Naive thymus-derived CD8-positive, alpha-beta T cell (primary cell): ENCODE results near the gene HNRNPL. TPM values are rescaled to one million over a fixed set of nuclear protein-coding genes. Genes with fewer than 3 reads are reported as not detected.
"Not testable (repeated sequence)": the region's sequence is repeated elsewhere in the genome, so short reads cannot be mapped to it uniquely, and the experiment has no call there.

Experiments
- ATAC-seq, 2 donors: fragments of 150-1000 bp; cut with Tn5 transposase in 1 of 2; sonication (Bioruptor Pico), chemical (Tn5 transposase) in 1 of 2; 1 replicate in 1 of 2; 2 replicates in 1 of 2; pipeline ENCODE4 v1.10.0; 2021; ENCODE audit warnings: mild to moderate bottlenecking in 2 of 2, moderate library complexity in 2 of 2
- POLR2A ChIA-PET: fragments of 350-600 bp; sonication (Branson Sonifier 250); formaldehyde crosslinking; loops from one replicate; lab custom pipeline; 2021; ENCODE audit warnings: antibody characterized with exemption; lab: Charles Lee
- DNase-seq, 10 donors: peaks; one replicate each; pipeline versions ENCODE4 v3.0.0 to v3.0.0-alpha.2; 2020 to 2022
- H3K27ac Mint-ChIP-seq, 10 donors: one replicate each; pipeline ENCODE4 v1.8.0; 2020 to 2022; ENCODE audit warnings: mild to moderate bottlenecking in 10 of 10, mixed read lengths in 10 of 10, moderate library complexity in 4 of 10, inconsistent platforms in 1 of 10
- H3K27me3 Mint-ChIP-seq, 5 donors: one replicate each; pipeline ENCODE4 v1.8.0; 2021 to 2022; ENCODE audit warnings: mixed read lengths in 5 of 5
- H3K36me3 Mint-ChIP-seq, 3 donors: one replicate each; pipeline ENCODE4 v1.8.0; 2020 to 2022; ENCODE audit warnings: mixed read lengths in 3 of 3, mild to moderate bottlenecking in 2 of 3, inconsistent platforms in 1 of 3
- H3K4me1 Mint-ChIP-seq, 4 donors: one replicate each; pipeline ENCODE4 v1.8.0; 2021 to 2022; ENCODE audit warnings: mixed read lengths in 4 of 4
- H3K4me3 Mint-ChIP-seq, 10 donors: one replicate each; pipeline ENCODE4 v1.8.0; 2020 to 2022; ENCODE audit warnings: mild to moderate bottlenecking in 10 of 10, mixed read lengths in 10 of 10, moderate library complexity in 6 of 10, inconsistent platforms in 1 of 10
- H3K9me3 Mint-ChIP-seq, 9 donors: one replicate each; pipeline ENCODE4 v1.8.0; 2020 to 2022; ENCODE audit warnings: mixed read lengths in 9 of 9, mild to moderate bottlenecking in 3 of 9, inconsistent platforms in 1 of 9, moderate library complexity in 1 of 9
- polyA plus RNA-seq, 3 donors: library from polyadenylated mRNA; unstranded; fragments of 300-500 nt; fragmentation: Illumina TruSeq; gene quantifications; one replicate each; pipeline ENCODE4 v1.2.3, GENCODE V29; 2021
- total RNA-seq, 8 experiments: library from RNA in 2 of 8; stranded (reverse) in 2 of 8; gene quantifications; one replicate each; pipeline ENCODE4 v1.2.3 and lab custom pipeline; 2021 to 2026

Gene HNRNPL
- total and polyA plus RNA-seq, 5 experiments from 2014 or later, result 70.6 to 406 (median 77.6) TPM

DNA sequence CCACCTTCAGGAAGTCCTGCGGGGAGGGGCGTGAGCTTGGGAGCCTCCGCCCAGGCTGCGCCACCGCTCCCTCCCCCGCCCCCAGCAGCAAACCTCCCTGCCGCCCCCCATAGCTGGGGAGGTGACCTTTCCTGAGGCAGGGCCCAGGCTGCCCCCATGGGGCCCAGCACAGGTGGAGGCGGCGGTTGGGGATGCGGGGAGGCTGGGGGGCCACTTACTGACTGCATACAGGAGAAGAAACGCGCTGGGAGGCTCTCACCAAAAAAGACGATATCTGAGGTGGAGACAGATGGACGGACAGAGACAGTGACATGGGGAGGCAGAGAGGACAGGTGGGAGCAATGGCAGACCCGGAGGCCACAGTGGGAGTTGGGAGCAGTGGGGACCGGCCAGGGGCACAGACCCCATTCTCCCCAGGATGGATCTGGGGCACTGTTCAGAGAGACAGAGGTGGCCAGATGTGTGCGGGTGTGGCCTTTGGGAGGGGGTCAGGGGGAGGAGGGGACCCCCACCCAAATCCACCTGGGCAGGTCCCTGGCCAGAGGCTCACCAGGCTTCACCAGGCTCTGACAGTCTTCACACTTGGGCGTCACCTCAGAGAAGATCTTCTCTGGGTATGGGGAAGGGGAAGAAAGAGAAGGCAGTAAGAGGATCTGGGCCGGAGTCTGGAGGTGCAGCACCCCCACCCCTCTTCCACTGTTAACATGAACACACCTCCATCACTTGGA, 31.3 kb upstream of the HNRNPL start:
- H3K27me3 Mint-ChIP-seq, result no peaks in the 10 kb centered on the region
- peak overlapping the region; percentile 56 to 91 (median 77) for H3K27ac Mint-ChIP-seq
- POLR2A ChIA-PET, result interaction anchor here (0.6 to 5.5 kb wide), 4 partner anchors 11 to 296 kb away, joined by 3 to 44 read pairs (median 6); no protein-coding TSS in a partner anchor
- peak overlapping the region in 1 of 10 donors; percentile 51 for H3K4me3 Mint-ChIP-seq
- DNase-seq, result no peak
- H3K4me1 Mint-ChIP-seq, result peaks cover 18 to 43% (median 35%) of the 10 kb centered on the region in 4 donors
- no peaks in the 10 kb centered on the region for H3K9me3 Mint-ChIP-seq
- ATAC-seq, result no peak
- peaks cover 0 to 17% (median 0%) of the 10 kb centered on the region in 3 donors for H3K36me3 Mint-ChIP-seq

DNA sequence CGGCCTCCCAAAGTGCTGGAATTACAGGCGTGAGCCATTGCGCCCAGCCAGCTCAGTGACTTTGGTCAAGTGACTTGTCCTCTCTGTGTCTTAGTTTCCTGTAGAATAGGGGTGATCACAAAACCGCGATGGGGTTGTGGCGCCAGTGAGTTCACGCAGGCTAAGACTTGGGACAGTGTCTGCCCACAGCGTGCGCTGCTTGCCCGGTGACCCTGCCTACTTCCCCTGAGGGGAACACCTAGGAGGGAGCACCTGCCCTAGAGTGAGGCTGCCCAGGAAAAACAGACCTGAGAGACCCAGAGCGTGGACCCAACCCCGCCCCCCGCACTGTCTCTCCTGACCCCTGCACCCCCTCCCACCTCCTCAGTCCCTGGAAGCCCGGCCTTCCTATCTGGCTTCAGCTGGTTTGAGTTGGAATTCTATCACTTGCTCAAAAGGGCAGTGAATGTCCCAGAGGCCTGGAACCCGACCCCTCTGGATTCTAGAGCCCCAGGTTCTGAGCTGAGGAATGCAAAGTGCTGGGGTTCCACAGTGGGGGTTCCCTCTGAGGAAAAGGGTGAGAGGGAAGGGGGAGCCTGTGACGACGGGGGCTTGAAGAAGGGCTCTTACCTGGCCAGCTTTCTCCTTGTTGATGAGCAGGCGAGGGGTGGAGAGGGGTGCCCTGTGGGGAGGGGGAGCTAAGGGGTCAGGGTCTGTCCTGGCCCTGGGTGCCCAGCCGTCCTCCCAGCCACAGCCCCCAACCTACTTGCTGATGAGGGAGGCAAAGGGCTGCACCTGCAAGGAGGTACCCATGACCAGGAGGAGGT, 30.5 kb upstream of the HNRNPL start:
- H3K9me3 Mint-ChIP-seq, result no peaks in the 10 kb centered on the region
- ATAC-seq (no peak), DNase-seq (no peak)
- H3K4me1 Mint-ChIP-seq, result peaks cover 18 to 47% (median 37%) of the 10 kb centered on the region in 4 donors
- H3K4me3 Mint-ChIP-seq, result peak overlapping the region in 8 of 10 donors; percentile 11 to 67 (median 44)
- H3K27ac Mint-ChIP-seq, result peak overlapping the region; percentile 73 to 99 (median 87)
- peaks cover 0 to 20% (median 0%) of the 10 kb centered on the region in 3 donors for H3K36me3 Mint-ChIP-seq
- no peaks in the 10 kb centered on the region for H3K27me3 Mint-ChIP-seq
- POLR2A ChIA-PET, result interaction anchor here (0.6 to 7.1 kb wide), 7 partner anchors 11 to 477 kb away, joined by 3 to 65 read pairs (median 11); partner anchors contain the start of gene FAM98C

DNA sequence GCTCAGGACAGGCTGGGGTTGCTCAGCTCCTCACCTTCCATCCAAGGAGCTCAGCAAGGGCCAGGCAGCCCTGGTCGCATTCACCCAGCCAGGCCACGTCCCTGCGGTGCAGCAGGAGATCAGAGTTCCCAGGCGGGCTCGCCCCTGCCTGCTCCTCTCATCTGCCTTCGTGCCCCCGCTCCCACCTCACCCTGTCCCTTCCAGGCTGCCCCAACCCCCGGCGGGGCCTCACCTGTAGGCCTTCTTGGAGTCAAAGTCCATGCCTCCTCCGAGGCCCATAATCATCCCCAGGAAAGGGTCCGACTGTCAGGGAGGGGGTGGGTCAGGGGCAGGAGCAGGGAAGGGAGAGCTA, 29.6 kb upstream of the HNRNPL start:
- DNase-seq (no peak), ATAC-seq (no peak)
- Mint-ChIP-seq H3K4me3 (peak overlapping the region in 4 of 10 donors; percentile 10 to 91 (median 49)), H3K27me3 (no peaks in the 10 kb centered on the region), H3K4me1 (peaks cover 18 to 47% (median 37%) of the 10 kb centered on the region in 4 donors), H3K9me3 (no peaks in the 10 kb centered on the region), H3K36me3 (peaks cover 0 to 20% (median 0%) of the 10 kb centered on the region in 3 donors), H3K27ac (peak overlapping the region; percentile 62 to 99 (median 98))
- POLR2A ChIA-PET, result interaction anchor here (0.9 to 7.1 kb wide), 11 partner anchors 10 to 476 kb away, joined by 4 to 65 read pairs (median 12); partner anchors contain the start of genes ECH1, FAM98C, HNRNPL and NFKBIB

DNA sequence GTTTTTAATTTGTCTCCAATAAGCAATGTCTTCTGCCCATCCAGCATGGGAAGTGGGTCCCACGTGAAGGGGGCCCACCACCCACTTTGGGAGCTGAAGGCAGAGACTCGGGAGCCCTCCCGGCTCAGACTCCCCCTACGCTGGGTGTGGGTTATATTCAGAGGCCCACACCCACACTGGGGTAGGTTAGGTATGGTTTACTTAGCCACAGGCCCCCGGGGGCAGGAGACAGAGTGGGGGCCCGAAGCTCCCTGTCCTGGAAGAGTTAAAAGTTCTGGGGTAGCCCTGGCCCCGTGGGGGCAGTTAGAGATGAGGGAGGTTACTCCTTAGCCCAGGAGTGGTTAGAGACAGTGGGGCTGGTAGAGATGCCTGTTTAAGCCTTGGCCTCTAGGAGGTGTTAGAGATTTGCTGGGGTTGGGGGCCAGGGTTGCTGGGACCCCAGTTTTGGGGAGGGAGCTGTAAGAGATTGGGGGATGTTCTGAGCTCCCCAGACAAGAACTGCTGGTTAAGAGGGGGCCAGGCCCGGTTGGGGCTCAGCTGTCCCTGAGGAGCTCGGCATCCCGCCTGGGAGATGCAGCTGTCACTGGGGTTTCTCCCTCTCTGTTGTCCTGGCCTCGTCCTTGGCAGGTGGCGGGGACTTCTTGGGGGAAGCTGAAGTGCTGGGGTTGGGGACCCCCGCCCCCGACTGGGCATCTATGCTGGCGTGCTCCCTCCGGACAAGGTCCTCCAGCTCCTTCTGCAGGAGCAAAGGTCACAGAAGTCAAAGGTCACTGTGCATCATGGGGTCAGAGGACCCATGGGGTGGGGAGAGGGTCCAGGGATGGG, 29.0 kb upstream of the HNRNPL start:
- H3K9me3 Mint-ChIP-seq, result no peaks in the 10 kb centered on the region
- peaks cover 18 to 48% (median 38%) of the 10 kb centered on the region in 4 donors for H3K4me1 Mint-ChIP-seq
- no peaks in the 10 kb centered on the region for H3K27me3 Mint-ChIP-seq
- H3K4me3 Mint-ChIP-seq, result peak overlapping the region; percentile 83 to 94 (median 88)
- peak overlapping the region; percentile 97 to 99 (median 98) for H3K27ac Mint-ChIP-seq
- ATAC-seq, result peak; percentile 41 to 43
- H3K36me3 Mint-ChIP-seq, result peaks cover 0 to 23% (median 0%) of the 10 kb centered on the region in 3 donors
- POLR2A ChIA-PET, result interaction anchor here (0.5 to 7.1 kb wide), 21 partner anchors 8 to 564 kb away, joined by 3 to 65 read pairs (median 7); partner anchors contain the start of genes ECH1, FAM98C, HNRNPL and MRPS12
- DNase-seq, result no peak

DNA sequence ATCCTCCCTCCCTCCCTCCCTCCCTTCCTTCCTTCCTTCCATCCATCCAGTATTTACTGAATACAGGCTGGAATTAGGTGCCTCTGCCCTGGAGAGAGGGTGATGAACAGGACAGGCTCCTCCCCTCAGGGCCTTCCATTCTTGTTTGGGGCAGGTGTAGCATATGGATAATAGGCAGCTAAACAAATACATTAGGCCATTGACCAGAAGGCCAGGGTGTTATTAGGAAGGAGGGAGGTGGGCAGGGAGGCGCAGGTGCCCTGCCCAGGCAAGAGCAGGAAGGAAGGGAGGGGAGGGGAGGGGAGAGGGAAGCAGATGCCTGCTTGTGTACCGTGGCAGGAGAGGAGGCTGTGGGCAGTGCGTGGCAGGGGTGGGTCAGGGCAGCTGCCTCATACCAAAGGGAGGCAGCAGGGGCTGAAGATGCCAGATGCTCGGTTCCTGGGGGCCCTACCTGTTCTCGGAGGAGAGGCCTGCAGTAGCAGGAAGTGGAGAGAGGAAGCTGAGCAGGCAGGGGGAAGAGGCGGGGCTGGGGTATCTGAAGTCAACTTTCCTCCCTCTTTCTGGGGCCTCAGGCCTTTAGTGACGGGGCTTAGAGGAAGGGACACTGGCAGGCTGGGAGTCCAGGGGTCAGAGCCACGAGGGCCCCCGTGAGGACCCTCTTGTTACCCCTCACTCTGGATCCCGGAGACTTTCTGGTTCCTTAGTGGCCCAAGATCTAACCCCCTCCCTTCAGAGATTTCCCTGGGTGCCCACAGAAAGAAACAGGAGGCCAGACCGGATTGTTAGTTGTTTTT, 28.2 kb upstream of the HNRNPL start, which contains the start of gene RINL:
Gene RINL (minus strand): TSS at position 495 of the 794 bp plus-strand sequence. CDS start 1,533 bp downstream, outside the sequence.
- ATAC-seq (peak; percentile 94 to 95), DNase-seq (peak; percentile 52 to 87 (median 67))
- H3K4me3 Mint-ChIP-seq, result peak within 1 kb of the TSS; percentile 83 to 94 (median 88)
- peaks cover 21 to 53% (median 43%) of the 10 kb centered on the region in 4 donors for H3K4me1 Mint-ChIP-seq
- H3K27me3 Mint-ChIP-seq, result no peaks in the 10 kb centered on the region
- peaks cover 0 to 26% (median 4%) of the 10 kb centered on the region in 3 donors for H3K36me3 Mint-ChIP-seq
- peak within 1 kb of the TSS; percentile 97 to 99 (median 98) for H3K27ac Mint-ChIP-seq
- no peaks in the 10 kb centered on the region for H3K9me3 Mint-ChIP-seq
- POLR2A ChIA-PET, result interaction anchor here (0.5 to 7.1 kb wide), 24 partner anchors 8 to 564 kb away, joined by 3 to 65 read pairs (median 6); partner anchors contain the start of genes ECH1, EIF3K, FAM98C and HNRNPL

DNA sequence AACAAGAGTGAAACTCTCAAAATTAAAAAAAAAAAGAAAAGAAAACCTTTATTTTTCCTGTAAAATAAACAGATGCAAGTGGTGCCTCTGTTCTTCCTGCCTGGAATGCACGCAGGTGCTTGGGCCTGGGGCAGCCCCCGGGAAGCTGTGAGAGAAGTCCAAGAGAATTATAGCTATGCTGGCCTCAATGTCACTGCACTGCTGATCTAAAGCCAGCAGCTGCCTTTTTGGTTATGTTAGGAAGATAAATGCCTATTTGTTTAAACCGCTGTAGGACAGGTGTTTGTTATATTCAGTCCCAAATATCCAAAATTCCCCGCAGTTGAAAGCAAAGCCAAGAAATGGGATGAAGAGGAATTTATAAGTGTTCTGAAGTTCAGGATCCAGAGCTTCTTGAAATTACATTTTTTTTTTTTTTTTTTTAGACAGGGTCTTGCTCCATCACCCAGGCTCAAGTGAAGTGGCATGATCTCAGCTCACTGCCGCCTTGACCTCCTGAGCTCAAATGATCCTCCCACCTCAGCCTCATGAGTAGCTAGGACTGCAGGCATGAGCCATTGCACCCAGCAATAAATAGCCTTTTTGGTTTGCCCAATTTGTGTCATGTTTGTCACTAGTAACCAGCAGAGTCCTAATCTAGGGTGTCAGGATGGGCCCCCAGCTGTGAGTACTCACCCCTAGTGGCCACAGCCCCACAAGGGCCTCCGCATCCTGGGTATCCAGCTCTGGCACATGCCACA, 26.0 kb upstream of the HNRNPL start:
- no peak for DNase-seq
- H3K4me1 Mint-ChIP-seq, result peaks cover 24 to 55% (median 48%) of the 10 kb centered on the region in 4 donors
- POLR2A ChIA-PET, result interaction anchor here (0.6 to 7.1 kb wide), 5 partner anchors 9 to 50 kb away, joined by 3 to 65 read pairs (median 4); no protein-coding TSS in a partner anchor
- H3K36me3 Mint-ChIP-seq, result peaks cover 0 to 23% (median 5%) of the 10 kb centered on the region in 3 donors
- no peaks in the 10 kb centered on the region for H3K9me3 Mint-ChIP-seq
- no peaks in the 10 kb centered on the region for H3K27me3 Mint-ChIP-seq
- ATAC-seq, result no peak
- peak overlapping the region in 9 of 10 donors; percentile 58 to 97 (median 85) for H3K27ac Mint-ChIP-seq
- peak overlapping the region in 5 of 10 donors; percentile 16 to 55 (median 42) for H3K4me3 Mint-ChIP-seq

DNA sequence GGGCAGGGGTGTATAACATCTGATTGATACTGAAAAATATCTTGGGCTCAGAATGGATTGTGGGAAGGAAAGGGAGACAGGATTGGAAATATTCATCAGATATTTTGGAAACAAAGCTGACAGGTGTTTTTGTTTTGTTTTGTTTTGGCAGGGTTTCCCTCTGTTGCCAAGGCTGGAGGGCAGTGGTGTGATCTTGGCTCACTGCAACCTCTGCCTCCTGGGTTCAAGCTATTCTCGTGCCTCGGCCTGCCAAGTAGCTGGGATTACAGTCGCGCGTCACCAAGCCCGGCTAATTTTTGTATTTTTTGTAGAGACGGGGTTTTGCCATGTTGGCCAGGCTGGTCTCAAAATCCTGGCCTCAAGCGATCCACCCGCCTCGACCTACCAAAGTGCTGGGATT, 23.6 kb upstream of the HNRNPL start:
- ATAC-seq, H3K27me3 Mint-ChIP-seq, H3K9me3 Mint-ChIP-seq, DNase-seq: not testable (repeated sequence)
- Mint-ChIP-seq H3K4me1 (peaks cover 28 to 66% (median 57%) of the 10 kb centered on the region in 4 donors), H3K27ac (peak overlapping the region in 7 of 10 donors; percentile 3 to 86 (median 65)), H3K36me3 (peaks cover 0 to 21% (median 5%) of the 10 kb centered on the region in 3 donors), H3K4me3 (peak overlapping the region in 1 of 10 donors; percentile 0)
- POLR2A ChIA-PET, result interaction anchor here (0.6 to 7.1 kb wide), 7 partner anchors 14 to 33 kb away, joined by 3 to 65 read pairs (median 4); no protein-coding TSS in a partner anchor

DNA sequence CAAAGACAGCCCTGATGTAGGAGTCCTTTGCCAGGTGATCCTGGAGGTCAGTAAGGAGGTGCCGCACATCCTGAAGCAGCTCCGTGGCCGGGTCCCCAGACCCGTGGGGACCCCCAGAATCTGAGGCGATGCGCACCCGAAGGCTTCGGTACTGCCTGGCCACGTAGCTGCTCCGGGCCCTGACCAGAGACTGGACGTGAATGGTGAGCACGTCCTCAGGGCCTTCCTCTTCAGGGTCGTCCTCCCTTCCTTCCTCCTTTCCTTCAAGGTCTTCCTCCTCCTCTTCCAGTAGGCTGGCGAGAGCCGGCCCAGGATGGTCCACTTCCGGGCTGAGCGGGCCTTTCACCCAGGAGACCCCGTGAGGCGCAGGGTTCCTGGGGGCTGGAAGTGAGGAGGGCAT, 20.8 kb upstream of the HNRNPL start:
- peaks cover 17 to 54% (median 50%) of the 10 kb centered on the region in 4 donors for H3K4me1 Mint-ChIP-seq
- POLR2A ChIA-PET, result interaction anchor here (0.5 to 13.2 kb wide), 7 partner anchors 9 to 964 kb away, joined by 3 to 302 read pairs (median 21); partner anchors contain the start of genes FAM98C, HNRNPL, RINL and WDR87
- peak overlapping the region in 9 of 10 donors; percentile 48 to 96 (median 91) for H3K27ac Mint-ChIP-seq
- H3K36me3 Mint-ChIP-seq, result peaks cover 0 to 16% (median 5%) of the 10 kb centered on the region in 3 donors
- H3K4me3 Mint-ChIP-seq, result peak overlapping the region; percentile 78 to 98 (median 90)
- H3K9me3 Mint-ChIP-seq, result no peaks in the 10 kb centered on the region
- H3K27me3 Mint-ChIP-seq, result no peaks in the 10 kb centered on the region
- ATAC-seq (no peak), DNase-seq (no peak)

DNA sequence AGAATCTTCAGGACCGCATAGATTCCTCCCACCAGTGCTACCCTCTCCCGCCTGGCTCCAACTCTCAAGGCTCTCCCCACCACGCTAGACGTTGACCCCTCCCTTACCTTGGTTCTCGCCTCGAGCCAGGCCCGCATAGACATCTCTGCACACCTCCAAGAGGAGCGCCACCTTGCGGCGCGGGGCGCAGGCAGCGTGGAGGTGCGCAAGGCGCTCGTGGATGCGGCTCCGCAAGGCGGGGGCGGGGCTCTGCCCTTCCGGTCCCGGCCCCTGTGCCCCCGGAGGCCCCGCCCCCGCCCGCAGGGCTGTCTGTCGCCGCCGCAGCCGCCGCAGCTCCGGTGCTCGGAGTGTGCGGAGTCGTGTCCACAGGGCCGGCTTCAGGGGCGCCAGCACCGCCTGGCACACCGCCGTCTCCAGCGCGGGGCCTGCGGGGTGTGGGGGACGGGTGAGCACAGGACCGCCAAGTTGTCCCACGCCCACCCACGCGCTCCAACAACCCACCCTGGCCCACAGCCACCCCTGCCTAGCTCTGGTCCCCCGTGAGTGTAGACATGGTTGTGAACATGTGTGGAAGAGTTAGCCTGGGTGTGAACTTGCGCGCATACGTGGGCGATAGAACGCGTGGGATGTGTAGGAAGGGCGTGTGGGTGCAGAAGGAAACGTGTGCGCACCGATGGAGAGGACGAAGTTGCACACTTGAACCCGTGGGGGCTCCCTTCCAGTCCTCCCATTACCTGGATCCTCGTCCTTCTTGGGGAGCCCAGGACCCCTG, 20.2 kb upstream of the HNRNPL start:
- Mint-ChIP-seq H3K27ac (peak overlapping the region; percentile 83 to 97 (median 92)), H3K27me3 (no peaks in the 10 kb centered on the region), H3K4me1 (peaks cover 21 to 60% (median 55%) of the 10 kb centered on the region in 4 donors), H3K4me3 (peak overlapping the region; percentile 85 to 98 (median 92)), H3K9me3 (peaks cover 0 to 2% (median 0%) of the 10 kb centered on the region in 9 donors), H3K36me3 (peaks cover 0 to 15% (median 5%) of the 10 kb centered on the region in 3 donors)
- ATAC-seq (peak; percentile 94 to 95), DNase-seq (peak; percentile 91 to 97 (median 94))
- POLR2A ChIA-PET, result interaction anchor here (0.5 to 13.2 kb wide), 16 partner anchors 10 to 964 kb away, joined by 3 to 302 read pairs (median 6); partner anchors contain the start of genes CCER2, ECH1, FAM98C and HNRNPL
